ENCODE data around the gene SAAL1. TPM values are rescaled to one million over a fixed set of nuclear protein-coding genes. Genes with fewer than 3 reads are reported as not detected.

The SAAL1 gene
- total and polyA plus RNA-seq, 9 of the 15 experiments (the other 6 are each of a cell fraction or from before 2014, with no cell fraction given): 38.9 to 77.5 (median 56.4) TPM

DNA sequence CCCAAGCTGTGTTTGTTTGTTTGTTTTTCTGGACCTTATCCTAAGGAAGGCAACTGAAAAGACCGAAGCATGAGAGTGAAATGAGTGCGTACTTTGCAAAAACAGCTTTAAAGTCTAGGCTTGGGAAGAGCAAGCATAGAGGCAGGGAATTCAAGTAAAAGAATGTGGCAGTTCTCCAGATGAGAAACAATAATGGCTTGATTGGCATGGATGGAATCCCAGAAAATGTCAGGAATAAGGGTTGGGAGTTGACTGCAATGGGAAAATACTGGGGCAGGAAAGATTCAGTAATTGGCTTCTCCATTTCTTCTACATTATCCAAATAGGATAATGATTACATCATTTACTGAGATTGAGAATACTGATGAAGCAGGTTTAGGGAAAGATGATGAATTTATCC, 17.5 kb downstream of the SAAL1 start:
- Histone ChIP-seq H3K27me3 (ENCODE audit: control insufficient read depth in 2 of 2, insufficient read depth in 2 of 2, low read length in 2 of 2) (no peaks in the 10 kb centered on the region), H3K4me3 (no peak overlapping the region), H2AFZ (ENCODE audit: low read depth, low read length) (no peak overlapping the region), H3K9me1 (ENCODE audit: control insufficient read depth, insufficient read depth, low read length) (no peaks in the 10 kb centered on the region), H3K9me3 (replicated peaks; ENCODE audit: control insufficient read depth, insufficient read depth, low read depth, low read length) (no peaks in the 10 kb centered on the region), H3K36me3 (ENCODE audit: control insufficient read depth, insufficient read depth, low read length) (peaks cover 90% of the 10 kb centered on the region), H3K9ac (ENCODE audit: insufficient read depth in 1 of 2, low read depth in 2 of 2, low read length in 2 of 2) (no peak overlapping the region), H3K4me1 (replicated peaks in 1 of 2; ENCODE audit: control insufficient read depth in 2 of 2, insufficient read depth in 2 of 2, low read length in 2 of 2) (no peaks in the 10 kb centered on the region), H4K20me1 (replicated peaks; ENCODE audit: control insufficient read depth, insufficient read depth, low read length) (no peaks in the 10 kb centered on the region), H3K27ac (ENCODE audit: extremely low read depth, low read depth, low read length) (no peak overlapping the region), H3K79me2 (ENCODE audit: control insufficient read depth, insufficient read depth, low read length) (no peaks in the 10 kb centered on the region), H3K4me2 (ENCODE audit: insufficient read depth, low read length) (no peak overlapping the region)
- ChIA-PET CTCF (ENCODE audit: low intra/inter-chr PET ratio) (no interaction called here), POLR2A (interaction anchor here (0.6 to 1.3 kb wide), 3 partner anchors 18 to 267 kb away, joined by 3 to 4 read pairs (median 3); partner anchors contain the start of gene SAAL1)
- ATAC-seq: no peak
- DNase-seq (ENCODE audit: extremely low read depth in 1 of 4, low spot score in 3 of 4): no peak
- intact Hi-C loops (cut with micrococcal nuclease): no loop called here
- 93% methylated on average over 2 of the region's 2 CpGs for WGBS (ENCODE audit: insufficient coverage, low coverage, missing lambda C conversion rate)
- in situ Hi-C loops (cut with MboI): no loop called here
- FAIRE-seq: no peak
- TF ChIP-seq PHF20 (IDR thresholded peaks at IDR 0.05; ENCODE audit: partially characterized antibody): no peak
- TF ChIP-seq, protein P1, sequence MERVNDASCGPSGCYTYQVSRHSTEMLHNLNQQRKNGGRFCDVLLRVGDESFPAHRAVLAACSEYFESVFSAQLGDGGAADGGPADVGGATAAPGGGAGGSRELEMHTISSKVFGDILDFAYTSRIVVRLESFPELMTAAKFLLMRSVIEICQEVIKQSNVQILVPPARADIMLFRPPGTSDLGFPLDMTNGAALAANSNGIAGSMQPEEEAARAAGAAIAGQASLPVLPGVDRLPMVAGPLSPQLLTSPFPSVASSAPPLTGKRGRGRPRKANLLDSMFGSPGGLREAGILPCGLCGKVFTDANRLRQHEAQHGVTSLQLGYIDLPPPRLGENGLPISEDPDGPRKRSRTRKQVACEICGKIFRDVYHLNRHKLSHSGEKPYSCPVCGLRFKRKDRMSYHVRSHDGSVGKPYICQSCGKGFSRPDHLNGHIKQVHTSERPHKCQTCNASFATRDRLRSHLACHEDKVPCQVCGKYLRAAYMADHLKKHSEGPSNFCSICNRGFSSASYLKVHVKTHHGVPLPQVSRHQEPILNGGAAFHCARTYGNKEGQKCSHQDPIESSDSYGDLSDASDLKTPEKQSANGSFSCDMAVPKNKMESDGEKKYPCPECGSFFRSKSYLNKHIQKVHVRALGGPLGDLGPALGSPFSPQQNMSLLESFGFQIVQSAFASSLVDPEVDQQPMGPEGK (CRISPR knock-in tag; IDR thresholded peaks at IDR 0.05; ENCODE audit: borderline replicate concordance): no peak
- TF ChIP-seq, protein P2, sequence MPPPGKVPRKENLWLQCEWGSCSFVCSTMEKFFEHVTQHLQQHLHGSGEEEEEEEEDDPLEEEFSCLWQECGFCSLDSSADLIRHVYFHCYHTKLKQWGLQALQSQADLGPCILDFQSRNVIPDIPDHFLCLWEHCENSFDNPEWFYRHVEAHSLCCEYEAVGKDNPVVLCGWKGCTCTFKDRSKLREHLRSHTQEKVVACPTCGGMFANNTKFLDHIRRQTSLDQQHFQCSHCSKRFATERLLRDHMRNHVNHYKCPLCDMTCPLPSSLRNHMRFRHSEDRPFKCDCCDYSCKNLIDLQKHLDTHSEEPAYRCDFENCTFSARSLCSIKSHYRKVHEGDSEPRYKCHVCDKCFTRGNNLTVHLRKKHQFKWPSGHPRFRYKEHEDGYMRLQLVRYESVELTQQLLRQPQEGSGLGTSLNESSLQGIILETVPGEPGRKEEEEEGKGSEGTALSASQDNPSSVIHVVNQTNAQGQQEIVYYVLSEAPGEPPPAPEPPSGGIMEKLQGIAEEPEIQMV (tag; conservative IDR thresholded peaks at IDR 0.05; ENCODE audit: low read depth): no peak
- no peak for TF ChIP-seq SP1 (CRISPR knock-in tag; IDR thresholded peaks at IDR 0.05)
- TF ChIP-seq ZNF408 (CRISPR knock-in tag; IDR thresholded peaks at IDR 0.05; ENCODE audit: low read depth): no peak
- no peak for TF ChIP-seq ZNF778 (CRISPR knock-in tag; IDR thresholded peaks at IDR 0.05)
- no peak for TF ChIP-seq MEIS2 (IDR thresholded peaks at IDR 0.05; ENCODE audit: partially characterized antibody)
- TF ChIP-seq ZNF584 (CRISPR knock-in tag; IDR thresholded peaks at IDR 0.05; ENCODE audit: low read depth): no peak
- no peak for TF ChIP-seq ZKSCAN1 (IDR thresholded peaks at IDR 0.05; ENCODE audit: low read depth, low read length)
- TF ChIP-seq MTF1 (CRISPR knock-in tag; IDR thresholded peaks at IDR 0.05; ENCODE audit: borderline replicate concordance): no peak
- TF ChIP-seq RBFOX2 (IDR thresholded peaks at IDR 0.05; ENCODE audit: low read depth, low read length): no peak
- TF ChIP-seq ZNF23 (CRISPR knock-in tag; IDR thresholded peaks at IDR 0.05): no peak
- no peak for TF ChIP-seq NR2C1 (IDR thresholded peaks at IDR 0.05)
- no peak for TF ChIP-seq NR2C1 (tag; IDR thresholded peaks at IDR 0.05)
- no peak for TF ChIP-seq SMAD4 (CRISPR knock-in tag; conservative IDR thresholded peaks at IDR 0.05)
- no peak for TF ChIP-seq HDAC3 (IDR thresholded peaks at IDR 0.05; ENCODE audit: borderline replicate concordance, partially characterized antibody)
- TF ChIP-seq RB1 (IDR thresholded peaks at IDR 0.05; ENCODE audit: low read depth): no peak
- no peak for TF ChIP-seq TOE1 (IDR thresholded peaks at IDR 0.05; ENCODE audit: borderline replicate concordance)
- TF ChIP-seq TOE1 (CRISPR knock-in tag; IDR thresholded peaks at IDR 0.05; ENCODE audit: borderline replicate concordance, low read depth): no peak
- TF ChIP-seq FIP1L1 (IDR thresholded peaks at IDR 0.05; ENCODE audit: low read depth, low read length, poor library complexity, severe bottlenecking): no peak
- no TSS peak for BruUV-seq (replicated peaks)
